OCI-LY3 (cell line): ENCODE measurements around the gene MACROD2.

Experiments used
- H2AFZ ChIP-seq: fragments of 200-600, 300-600 bp; shearing (Covaris generic); 2 replicates; pipeline ENCODE4 v1.6.0; 2014; ENCODE audit warnings: antibody characterized with exemption, low read depth, low read length
- H3K27ac ChIP-seq: fragments of 200-600, 300-600 bp; sonication (generic); 2 replicates; pipeline ENCODE4 v1.5.1; 2014; ENCODE audit warnings: mild to moderate bottlenecking, low read length, moderate library complexity, mixed read lengths
- H3K27me3 ChIP-seq: fragments of 200-600, 300-600 bp; sonication (generic); 2 replicates; pipeline ENCODE4 v1.6.1; 2014; ENCODE audit warnings: low read depth, low read length, mixed read lengths
- H3K36me3 ChIP-seq: fragments of 200-600, 300-600 bp; sonication (generic); replicated peaks from 2 replicates; pipeline ENCODE3; 2014; ENCODE audit warnings: low read depth, low read length, mixed read lengths
- H3K4me1 ChIP-seq: fragments of 300-600, 200-600 bp; sonication (generic); 2 replicates; pipeline ENCODE4 v1.6.1; 2014; ENCODE audit warnings: low read length, mixed read lengths
- H3K4me2 ChIP-seq: fragments of 200-600, 300-600 bp; sonication (generic); 2 replicates; pipeline ENCODE4 v1.6.1; 2014; ENCODE audit warnings: low read length, mixed read lengths
- H3K4me3 ChIP-seq: fragments of 300-600, 200-600 bp; sonication (generic); 2 replicates; pipeline ENCODE4 v1.5.1; 2014; ENCODE audit warnings: antibody characterized with exemption, mild to moderate bottlenecking, low read length, moderate library complexity
- H3K79me2 ChIP-seq: fragments of 300-600, 200-600 bp; shearing (Covaris generic); 2 replicates; pipeline ENCODE4 v1.6.1; 2014; ENCODE audit warnings: mild to moderate bottlenecking, low read length, mixed read lengths
- H3K9ac ChIP-seq: fragments of 300-600, 200-600 bp; shearing (Covaris generic); 2 replicates; pipeline ENCODE4 v1.6.0; 2014; ENCODE audit warnings: mild to moderate bottlenecking, low read length, moderate library complexity
- H3K9me3 ChIP-seq: fragments of 200-600, 300-600 bp; shearing (Covaris generic); 2 replicates; pipeline ENCODE4 v1.6.1; 2014; ENCODE audit warnings: low read length, mixed read lengths; ENCODE audit not compliant: insufficient read depth
- H4K20me1 ChIP-seq: fragments of 200-600, 300-600 bp; sonication (generic); 2 replicates; pipeline ENCODE4 v1.6.1; 2016; ENCODE audit warnings: low read length, mixed read lengths; ENCODE audit not compliant: insufficient read depth
- EZH2phosphoT487 ChIP-seq: fragments of 200-600 bp; shearing (Covaris generic); IDR thresholded peaks from 2 replicates; pipeline ENCODE4 v1.6.1; 2018; ENCODE audit warnings: antibody characterized with exemption, mixed run types, low read depth
- TF ChIP-seq, protein P1 (sequence below): fragments of 200-600, 300-600 bp; sonication (generic); IDR thresholded peaks from 2 replicates; pipeline ENCODE4 v1.5.1; 2014; ENCODE audit warnings: antibody characterized with exemption, low read length, low read depth

MACROD2 gene

DNA sequence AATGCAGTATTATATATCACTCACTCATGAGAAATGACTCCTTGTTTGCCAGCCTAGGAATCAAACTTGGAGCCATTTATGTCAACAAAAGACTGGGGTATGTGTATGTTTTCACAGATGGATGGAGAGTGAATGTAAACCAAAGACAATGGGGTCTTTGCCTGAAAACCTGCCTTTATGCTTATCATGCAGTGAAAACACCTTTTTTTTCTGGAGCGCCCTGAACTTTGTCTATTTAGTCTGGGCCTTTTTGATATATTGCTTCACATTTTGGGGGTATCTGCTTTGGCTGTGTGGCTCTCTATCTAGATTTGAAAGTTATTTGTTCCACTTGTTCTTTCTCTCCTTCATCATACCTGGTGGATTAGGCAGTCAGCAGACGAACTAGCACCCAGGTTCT lies 1190.6 kb downstream of the MACROD2 start:
- Histone ChIP-seq H3K4me3 (no peak overlapping the region), H3K27me3 (no peaks in the 10 kb centered on the region), H3K4me2 (no peak overlapping the region), H3K9ac (no peak overlapping the region), H4K20me1 (no peaks in the 10 kb centered on the region), H2AFZ (no peak overlapping the region), H3K9me3 (no peaks in the 10 kb centered on the region), H3K79me2 (no peaks in the 10 kb centered on the region), H3K4me1 (peaks cover 23% of the 10 kb centered on the region), H3K27ac (no peak overlapping the region), H3K36me3 (no peaks in the 10 kb centered on the region)
- TF ChIP-seq EZH2phosphoT487 = no peak
- TF ChIP-seq, protein P1, sequence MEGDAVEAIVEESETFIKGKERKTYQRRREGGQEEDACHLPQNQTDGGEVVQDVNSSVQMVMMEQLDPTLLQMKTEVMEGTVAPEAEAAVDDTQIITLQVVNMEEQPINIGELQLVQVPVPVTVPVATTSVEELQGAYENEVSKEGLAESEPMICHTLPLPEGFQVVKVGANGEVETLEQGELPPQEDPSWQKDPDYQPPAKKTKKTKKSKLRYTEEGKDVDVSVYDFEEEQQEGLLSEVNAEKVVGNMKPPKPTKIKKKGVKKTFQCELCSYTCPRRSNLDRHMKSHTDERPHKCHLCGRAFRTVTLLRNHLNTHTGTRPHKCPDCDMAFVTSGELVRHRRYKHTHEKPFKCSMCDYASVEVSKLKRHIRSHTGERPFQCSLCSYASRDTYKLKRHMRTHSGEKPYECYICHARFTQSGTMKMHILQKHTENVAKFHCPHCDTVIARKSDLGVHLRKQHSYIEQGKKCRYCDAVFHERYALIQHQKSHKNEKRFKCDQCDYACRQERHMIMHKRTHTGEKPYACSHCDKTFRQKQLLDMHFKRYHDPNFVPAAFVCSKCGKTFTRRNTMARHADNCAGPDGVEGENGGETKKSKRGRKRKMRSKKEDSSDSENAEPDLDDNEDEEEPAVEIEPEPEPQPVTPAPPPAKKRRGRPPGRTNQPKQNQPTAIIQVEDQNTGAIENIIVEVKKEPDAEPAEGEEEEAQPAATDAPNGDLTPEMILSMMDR = no peak

DNA sequence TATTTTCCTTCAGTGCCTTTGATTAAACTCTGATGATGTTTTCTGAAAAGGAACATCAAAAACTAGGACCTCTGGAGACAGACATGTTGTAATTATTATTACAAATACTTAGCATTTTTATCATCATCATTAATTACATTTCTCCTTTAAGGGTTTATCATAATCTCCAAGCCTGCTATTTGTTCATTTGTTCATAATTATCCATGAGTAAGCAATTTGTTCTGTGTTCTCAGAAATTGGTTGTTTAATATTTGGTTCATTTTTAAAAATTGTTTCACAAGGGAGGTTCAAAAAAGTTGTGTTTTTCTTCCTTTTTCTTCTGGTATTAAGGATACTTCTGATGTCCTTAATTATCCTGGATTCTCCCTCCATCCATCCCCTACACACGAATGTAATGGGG lies 1192.3 kb downstream of the MACROD2 start:
- no peak overlapping the region for H3K9ac ChIP-seq
- TF ChIP-seq, protein P1 = no peak
- TF ChIP-seq EZH2phosphoT487 = no peak
- H2AFZ ChIP-seq = no peak overlapping the region
- no peaks in the 10 kb centered on the region for H3K9me3 ChIP-seq
- H3K4me3 ChIP-seq = no peak overlapping the region
- no peaks in the 10 kb centered on the region for H3K79me2 ChIP-seq
- no peak overlapping the region for H3K4me2 ChIP-seq
- peaks cover 9% of the 10 kb centered on the region; the same call in 1 of the 2 replicates for H3K4me1 ChIP-seq
- no peaks in the 10 kb centered on the region for H4K20me1 ChIP-seq
- no peaks in the 10 kb centered on the region for H3K27me3 ChIP-seq
- no peaks in the 10 kb centered on the region for H3K36me3 ChIP-seq
- no peak overlapping the region for H3K27ac ChIP-seq

DNA sequence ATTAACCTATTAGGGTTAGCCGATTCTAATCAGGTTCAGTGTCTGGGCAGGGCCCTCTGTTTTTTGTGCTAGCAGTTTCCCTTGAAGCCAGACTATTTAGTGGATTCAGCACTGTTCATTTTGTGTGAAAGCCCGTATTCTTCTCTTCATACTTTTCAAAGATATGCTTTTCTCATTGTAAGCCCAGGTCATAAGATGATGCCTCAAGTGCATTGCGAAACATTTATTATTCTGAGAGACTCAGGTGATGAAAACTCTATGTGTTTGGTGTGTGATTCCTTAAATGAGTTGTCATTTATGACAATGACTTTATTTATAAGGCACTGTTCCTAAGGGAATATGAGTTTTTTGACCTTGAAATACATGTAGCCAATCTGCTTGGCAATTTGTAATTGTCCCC lies 1193.1 kb downstream of the MACROD2 start:
- Histone ChIP-seq H3K79me2 (no peaks in the 10 kb centered on the region), H3K4me3 (no peak overlapping the region), H3K27me3 (no peaks in the 10 kb centered on the region), H3K27ac (no peak overlapping the region), H3K4me2 (no peak overlapping the region), H3K9ac (no peak overlapping the region), H2AFZ (no peak overlapping the region), H3K4me1 (peaks cover 9% of the 10 kb centered on the region; the same call in 1 of the 2 replicates), H4K20me1 (no peaks in the 10 kb centered on the region), H3K9me3 (no peaks in the 10 kb centered on the region), H3K36me3 (no peaks in the 10 kb centered on the region)
- no peak for TF ChIP-seq EZH2phosphoT487
- TF ChIP-seq, protein P1 = no peak

DNA sequence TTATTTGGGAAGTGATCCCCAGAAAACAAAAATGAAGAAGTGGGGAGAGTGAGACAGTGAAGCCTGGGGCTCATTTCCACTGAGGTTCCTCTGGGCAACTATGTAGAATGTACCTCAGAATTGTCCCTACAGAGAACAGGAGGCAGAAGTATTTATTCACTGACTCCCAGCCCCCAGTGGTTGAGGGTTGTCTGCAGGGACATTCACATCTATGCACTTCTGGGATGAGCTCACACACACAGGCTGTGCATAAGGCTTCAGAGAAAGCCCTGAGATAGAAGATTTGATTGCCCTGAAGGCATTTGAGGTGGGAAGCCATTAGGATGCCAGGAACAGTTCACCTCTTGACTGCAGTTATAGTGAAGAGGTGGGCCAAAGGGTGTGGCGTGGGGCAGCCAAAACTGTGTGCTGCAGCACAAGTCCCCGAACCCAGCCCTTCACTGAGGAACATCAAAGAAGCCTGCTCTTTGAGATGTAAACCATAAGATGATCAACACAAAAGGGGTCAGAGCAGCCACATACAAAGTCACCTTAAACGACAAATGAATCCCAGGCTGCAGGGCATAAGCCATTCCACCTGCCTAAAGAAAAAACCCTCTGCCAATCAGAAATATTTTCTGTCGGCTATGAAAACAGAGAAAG lies 1195.9 kb downstream of the MACROD2 start:
- H3K27me3 ChIP-seq = no peaks in the 10 kb centered on the region
- TF ChIP-seq, protein P1 = no peak
- TF ChIP-seq EZH2phosphoT487 = no peak
- no peak overlapping the region for H3K27ac ChIP-seq
- H3K9me3 ChIP-seq = 0 out of 2 replicates have a peak, but pooled peaks cover 3% of the 10 kb centered on the region
- no peak overlapping the region for H3K4me3 ChIP-seq
- H3K4me1 ChIP-seq = peaks cover 19% of the 10 kb centered on the region
- H3K4me2 ChIP-seq = no peak overlapping the region
- no peak overlapping the region for H3K9ac ChIP-seq
- no peaks in the 10 kb centered on the region for H4K20me1 ChIP-seq
- peaks cover 2% of the 10 kb centered on the region for H3K36me3 ChIP-seq
- H3K79me2 ChIP-seq = no peaks in the 10 kb centered on the region
- no peak overlapping the region for H2AFZ ChIP-seq
